ENCODE data around the gene STRIT1. TPM values are rescaled to one million over a fixed set of nuclear protein-coding genes. Genes with fewer than 3 reads are reported as not detected.

Gene STRIT1
- not detected in 2 replicates for total RNA-seq

GRCh38 chr3:155293516-155293915 is at the start of gene STRIT1:
TSS of gene STRIT1 (minus strand) at chr3:155293683.

Other genes starting within 250 kb of the STRIT1 start
- gene MME, start 213.4 kb downstream of the STRIT1 start, total RNA-seq = 422 and 590 TPM in 2 replicates

Measured in smooth muscle cell of trachea (primary cell).